MM.1S (cell line): ENCODE data around the gene EPGN.

ENCODE experiments used
- CTCF ChIP-seq: fragments of 300-600 bp; sonication (generic); IDR thresholded peaks from 2 replicates; pipeline ENCODE4 v1.5.1; 2016; ENCODE audit warnings: antibody characterized with exemption, low read length, mixed read lengths
- EZH2 ChIP-seq: fragments of 300-600 bp; sonication (generic); optimal IDR thresholded peaks from 2 replicates; pipeline ENCODE3; 2017; ENCODE audit warnings: low read depth, mild to moderate bottlenecking, antibody characterized with exemption, low read length, mixed read lengths

GRCh38 chr4:74278490-74278889 lies 29.8 kb upstream of the EPGN start:
- TF ChIP-seq EZH2 (no peak), CTCF (no peak)
